ENCODE data around the gene SEC23A. TPM values are rescaled to one million over a fixed set of nuclear protein-coding genes. Genes with fewer than 3 reads are reported as not detected.
A peak's percentile ranks its signal among the peaks of the same experiment; 100 is the strongest.

The SEC23A gene
- total RNA-seq, 1 donor from 2014 or later: 39.4 TPM

- Mint-ChIP-seq H3K4me1 (no peaks in the 10 kb centered on the region), H3K4me3 (no peak overlapping the region), H3K9me3 (no peaks in the 10 kb centered on the region), H3K27me3 (no peaks in the 10 kb centered on the region), H3K36me3 (ENCODE audit: low read depth) (peaks cover 80% of the 10 kb centered on the region), H3K27ac (no peak overlapping the region)
- intact Hi-C loops (cut with micrococcal nuclease): no loop called here
- DNase-seq: no peak
- CTCF ChIA-PET: no interaction called here
- ATAC-seq (ENCODE audit: low read depth): no peak
- POLR2A ChIA-PET: no interaction called here
- no peak for TF ChIP-seq CTCF (IDR thresholded peaks at IDR 0.05)
Observed at GRCh38 chr14:39087493-39087892, 15.5 kb downstream of the SEC23A start.

GRCh38 chr14:39085933-39086332 lies 17.1 kb downstream of the SEC23A start:
- Mint-ChIP-seq H3K9me3 (no peaks in the 10 kb centered on the region), H3K27ac (no peak overlapping the region), H3K36me3 (ENCODE audit: low read depth) (peaks cover 77% of the 10 kb centered on the region), H3K27me3 (no peaks in the 10 kb centered on the region), H3K4me3 (no peak overlapping the region), H3K4me1 (no peaks in the 10 kb centered on the region)
- no peak for TF ChIP-seq CTCF (IDR thresholded peaks at IDR 0.05)
- ChIA-PET CTCF (interaction anchor here (0.5 kb wide), 1 partner anchor 48 kb away, joined by 3 read pairs; no protein-coding TSS in a partner anchor), POLR2A (interaction anchor here (0.6 kb wide), 1 partner anchor 192 kb away, joined by 3 read pairs; no protein-coding TSS in a partner anchor)
- DNase-seq (no peak), ATAC-seq (ENCODE audit: low read depth) (no peak)
- intact Hi-C loops (cut with micrococcal nuclease): no loop called here

GRCh38 chr14:39083127-39083526 lies 19.9 kb downstream of the SEC23A start:
- Mint-ChIP-seq H3K27me3 (no peaks in the 10 kb centered on the region), H3K4me1 (no peaks in the 10 kb centered on the region), H3K36me3 (ENCODE audit: low read depth) (peaks cover 83% of the 10 kb centered on the region), H3K4me3 (no peak overlapping the region), H3K27ac (peak overlapping the region; percentile 24), H3K9me3 (no peaks in the 10 kb centered on the region)
- no peak for DNase-seq
- ATAC-seq (ENCODE audit: low read depth): no peak
- intact Hi-C loops (cut with micrococcal nuclease): no loop called here
- ChIA-PET POLR2A (no interaction called here), CTCF (no interaction called here)
- TF ChIP-seq CTCF (IDR thresholded peaks at IDR 0.05): no peak

GRCh38 chr14:39080886-39081285 lies 22.1 kb downstream of the SEC23A start:
- peaks cover 71% of the 10 kb centered on the region for H3K36me3 Mint-ChIP-seq (ENCODE audit: low read depth)
- ATAC-seq (ENCODE audit: low read depth): no peak
- POLR2A ChIA-PET: interaction anchor here (0.8 kb wide), 1 partner anchor 89 kb away, joined by 3 read pairs; the partner anchor contains the start of gene TRAPPC6B

GRCh38 chr14:39071096-39071495 lies 31.9 kb downstream of the SEC23A start:
- TF ChIP-seq CTCF (IDR thresholded peaks at IDR 0.05): no peak
- no peak overlapping the region for H3K4me3 Mint-ChIP-seq
- no peaks in the 10 kb centered on the region for H3K4me1 Mint-ChIP-seq
- intact Hi-C loops (cut with micrococcal nuclease): no loop called here
- POLR2A ChIA-PET: no interaction called here
- no peak for ATAC-seq (ENCODE audit: low read depth)
- DNase-seq: no peak
- H3K27me3 Mint-ChIP-seq: no peaks in the 10 kb centered on the region
- no peak overlapping the region for H3K27ac Mint-ChIP-seq
- H3K9me3 Mint-ChIP-seq: no peaks in the 10 kb centered on the region
- H3K36me3 Mint-ChIP-seq (ENCODE audit: low read depth): peaks cover 68% of the 10 kb centered on the region
- CTCF ChIA-PET: no interaction called here

More at GRCh38 chr14:39080886-39081285, 22.1 kb downstream of the SEC23A start:
- DNase-seq: no peak
- no peak overlapping the region for H3K27ac Mint-ChIP-seq
- H3K4me3 Mint-ChIP-seq: no peak overlapping the region
- no peak for TF ChIP-seq CTCF (IDR thresholded peaks at IDR 0.05)
- intact Hi-C loops (cut with micrococcal nuclease): no loop called here
- H3K4me1 Mint-ChIP-seq: no peaks in the 10 kb centered on the region
- H3K27me3 Mint-ChIP-seq: no peaks in the 10 kb centered on the region
- CTCF ChIA-PET: no interaction called here
- H3K9me3 Mint-ChIP-seq: no peaks in the 10 kb centered on the region

Data from activated B cell treated with CpG ODN at 0.5 μM for 24 hours (primary cell).